Measurements from ENCODE around the gene PIP4P1.

- TF ChIP-seq CTCF (IDR thresholded peaks at IDR 0.05) (no peak), POLR2A (IDR thresholded peaks at IDR 0.05) (no peak)
These were observed 16.1 kb upstream of the PIP4P1 start for GRCh38 chr14:20477211-20477876.
